IMR-90 (cell line): ENCODE measurements around the gene GNAS-AS1. TPM values are rescaled to one million over a fixed set of nuclear protein-coding genes. Genes with fewer than 3 reads are reported as not detected.

Experiments used
- ATAC-seq: fragments of 200-7000 bp; cut with Tn5 transposase; 2 replicates; pipeline ENCODE4 v1.9.1; 2020; ENCODE audit warnings: low read depth, mild to moderate bottlenecking, moderate library complexity
- BruUV-seq: library from RNA; stranded (reverse); fragments of 400-500 nt; replicated peaks from 2 replicates; lab custom pipeline; 2021; lab: Mats Ljungman, UMichigan
- CTCF ChIA-PET: fragments of 300-600 bp; formaldehyde crosslinking; extraction: SDS; loops from one replicate; lab custom pipeline; 2021; ENCODE audit warnings: antibody characterized with exemption; lab: Yijun Ruan, JAX
- POLR2A ChIA-PET: fragments of 300-600 bp; sonication (Branson Sonifier 250); formaldehyde crosslinking; loops from one replicate; lab custom pipeline; 2022; ENCODE audit warnings: antibody characterized with exemption; ENCODE audit not compliant: unreplicated experiment; lab: Charles Lee
- DNase-seq: peaks from one replicate; pipeline ENCODE4 v3.0.0; 2013
- H2AFZ ChIP-seq: replicated peaks from 2 replicates; pipeline ENCODE3; 2013; ENCODE audit warnings: low read length, mild to moderate bottlenecking; ENCODE audit not compliant: poor library complexity
- H2AK5ac ChIP-seq: 2 replicates; pipeline ENCODE4 v1.6.1; 2013; ENCODE audit warnings: low read depth, low read length, inconsistent platforms
- H2AK9ac ChIP-seq: replicated peaks from 2 replicates; pipeline ENCODE3; 2013; ENCODE audit warnings: mild to moderate bottlenecking, low read depth, low read length, moderate library complexity; ENCODE audit not compliant: poor library complexity
- H2BK120ac ChIP-seq: 2 replicates; pipeline ENCODE4 v1.6.1; 2013; ENCODE audit warnings: low read depth, low read length, inconsistent platforms
- H2BK15ac ChIP-seq: 3 replicates; pipeline ENCODE4 v1.6.1; 2013; ENCODE audit warnings: low read depth, low read length, inconsistent platforms
- H2BK20ac ChIP-seq: 2 replicates; pipeline ENCODE4 v1.6.1; 2013; ENCODE audit warnings: low read depth, mild to moderate bottlenecking, inconsistent platforms, low read length, moderate library complexity
- H2BK5ac ChIP-seq: 2 replicates; pipeline ENCODE4 v1.6.1; 2013; ENCODE audit warnings: mild to moderate bottlenecking, low read depth, low read length, inconsistent platforms; ENCODE audit not compliant: poor library complexity, severe bottlenecking
- H3K14ac ChIP-seq: replicated peaks from 2 replicates; pipeline ENCODE4 v1.6.1; 2013; ENCODE audit warnings: low read depth, low read length, inconsistent platforms
- H3K18ac ChIP-seq: 2 replicates; pipeline ENCODE4 v1.6.1; 2013; ENCODE audit warnings: low read depth, low read length, control low read depth
- H3K23ac ChIP-seq: 2 replicates; pipeline ENCODE4 v1.6.1; 2013; ENCODE audit warnings: low read depth, low read length, inconsistent platforms
- H3K27ac ChIP-seq: 2 replicates; pipeline ENCODE4 v1.5.1; 2013; ENCODE audit warnings: mild to moderate bottlenecking, control low read depth, low read length; ENCODE audit not compliant: insufficient read depth
- H3K27me3 ChIP-seq: 2 replicates; pipeline ENCODE4 v1.6.1; 2013; ENCODE audit warnings: low read length; ENCODE audit not compliant: control insufficient read depth, insufficient read depth
- H3K36me3 ChIP-seq: 2 replicates; pipeline ENCODE4 v1.6.1; 2013; ENCODE audit warnings: low read length, mixed read lengths; ENCODE audit not compliant: control insufficient read depth, insufficient read depth
- H3K4ac ChIP-seq: 2 replicates; pipeline ENCODE4 v1.6.1; 2013; ENCODE audit warnings: low read depth, low read length, inconsistent platforms
- H3K4me1 ChIP-seq: 2 replicates; pipeline ENCODE4 v1.6.1; 2013; ENCODE audit warnings: low read length, mixed read lengths; ENCODE audit not compliant: control insufficient read depth, insufficient read depth
- H3K4me2 ChIP-seq: 2 replicates; pipeline ENCODE4 v1.6.1; 2013; ENCODE audit warnings: low read depth, mild to moderate bottlenecking, control low read depth, low read length, moderate library complexity
- H3K4me3 ChIP-seq: 2 replicates; pipeline ENCODE4 v1.5.1; 2013; ENCODE audit warnings: low read depth, mild to moderate bottlenecking, control low read depth, low read length, moderate library complexity; ENCODE audit not compliant: insufficient read depth
- H3K56ac ChIP-seq: 2 replicates; pipeline ENCODE4 v1.6.1; 2013; ENCODE audit warnings: low read length, inconsistent platforms; ENCODE audit not compliant: insufficient read depth; ENCODE audit errors: extremely low read depth
- H3K79me1 ChIP-seq, 2 experiments: 2 replicates each; pipeline ENCODE4 v1.6.1; 2013; ENCODE audit warnings: low read length in 2 of 2, inconsistent platforms in 1 of 2, low read depth in 1 of 2
- H3K9ac ChIP-seq: 2 replicates; pipeline ENCODE4 v1.6.1; 2013; ENCODE audit warnings: low read depth, low read length, control low read depth
- H3K9me1 ChIP-seq: 2 replicates; pipeline ENCODE4 v1.6.1; 2013; ENCODE audit warnings: low read length, inconsistent platforms; ENCODE audit not compliant: insufficient read depth
- H3K9me3 ChIP-seq: 2 replicates; pipeline ENCODE4 v1.6.1; 2013; ENCODE audit warnings: low read length; ENCODE audit not compliant: control insufficient read depth, insufficient read depth
- H4K20me1 ChIP-seq: 2 replicates; pipeline ENCODE4 v1.6.1; 2013; ENCODE audit warnings: low read length, inconsistent platforms; ENCODE audit not compliant: insufficient read depth
- H4K5ac ChIP-seq: 2 replicates; pipeline ENCODE4 v1.6.1; 2013; ENCODE audit warnings: mild to moderate bottlenecking, low read depth, low read length, control low read depth
- H4K8ac ChIP-seq, 2 experiments: 2 replicates each; pipeline ENCODE4 v1.6.1; 2013; ENCODE audit warnings: low read depth in 2 of 2, low read length in 2 of 2, control low read depth in 1 of 2, inconsistent platforms in 1 of 2
- H4K91ac ChIP-seq: 2 replicates; pipeline ENCODE4 v1.6.1; 2013; ENCODE audit warnings: low read depth, low read length, inconsistent platforms; ENCODE audit not compliant: insufficient read depth
- BHLHE40 ChIP-seq: fragments of 150-350 bp; IDR thresholded peaks from 2 replicates; pipeline ENCODE4 v1.6.1; 2016; ENCODE audit warnings: mild to moderate bottlenecking, low read depth, low read length
- CEBPB ChIP-seq: IDR thresholded peaks from 2 replicates; pipeline ENCODE4 v1.6.1; 2012; ENCODE audit warnings: low read depth, low read length, improper control_type of control experiment
- CHD1 ChIP-seq: IDR thresholded peaks from 2 replicates; pipeline ENCODE4 v1.6.1; 2012; ENCODE audit warnings: low read depth, low read length, improper control_type of control experiment
- CTCF ChIP-seq: conservative IDR thresholded peaks from 2 replicates; pipeline ENCODE4 v1.5.1; 2012; ENCODE audit warnings: mild to moderate bottlenecking, low read depth, low read length, improper control_type of control experiment
- ELK1 ChIP-seq: fragments of 150-350 bp; IDR thresholded peaks from 2 replicates; pipeline ENCODE4 v1.6.1; 2016; ENCODE audit warnings: low read depth, mild to moderate bottlenecking, low read length, moderate library complexity, borderline replicate concordance
- FOS ChIP-seq: fragments of 150-350 bp; IDR thresholded peaks from 2 replicates; pipeline ENCODE4 v1.6.1; 2016; ENCODE audit warnings: low read depth, low read length
- MAFK ChIP-seq: IDR thresholded peaks from 2 replicates; pipeline ENCODE4 v1.6.1; 2012; ENCODE audit warnings: low read depth, low read length, improper control_type of control experiment
- MAZ ChIP-seq: IDR thresholded peaks from 2 replicates; pipeline ENCODE4 v1.6.1; 2012; ENCODE audit warnings: low read depth, mild to moderate bottlenecking, low read length, improper control_type of control experiment, moderate library complexity, borderline replicate concordance
- MXI1 ChIP-seq: IDR thresholded peaks from 2 replicates; pipeline ENCODE4 v1.6.1; 2012; ENCODE audit warnings: low read depth, mild to moderate bottlenecking, low read length, moderate library complexity, borderline replicate concordance
- NFE2L2 ChIP-seq: fragments of 150-350 bp; IDR thresholded peaks from 2 replicates; pipeline ENCODE4 v1.6.1; 2016; ENCODE audit warnings: low read depth, mild to moderate bottlenecking, low read length
- POLR2A ChIP-seq: IDR thresholded peaks from 2 replicates; pipeline ENCODE4 v1.6.1; 2012; ENCODE audit warnings: mild to moderate bottlenecking, low read depth, low read length
- RAD21 ChIP-seq: IDR thresholded peaks from 2 replicates; pipeline ENCODE4 v1.6.1; 2012; ENCODE audit warnings: low read length, improper control_type of control experiment
- RCOR1 ChIP-seq: IDR thresholded peaks from 2 replicates; pipeline ENCODE4 v1.6.1; 2012; ENCODE audit warnings: mild to moderate bottlenecking, low read length, improper control_type of control experiment; ENCODE audit not compliant: insufficient replicate concordance
- RFX5 ChIP-seq: IDR thresholded peaks from 2 replicates; pipeline ENCODE4 v1.8.0; 2012; ENCODE audit warnings: low read depth, mild to moderate bottlenecking, low read length, moderate library complexity
- SMC3 ChIP-seq: fragments of 150-350 bp; IDR thresholded peaks from 2 replicates; pipeline ENCODE4 v1.6.1; 2016; ENCODE audit warnings: low read depth, mild to moderate bottlenecking, antibody characterized with exemption, low read length, moderate library complexity
- USF2 ChIP-seq: fragments of 150-350 bp; IDR thresholded peaks from 2 replicates; pipeline ENCODE4 v1.6.1; 2017; ENCODE audit warnings: mild to moderate bottlenecking, antibody characterized with exemption, low read length, low read depth
- WGBS, 2 experiments: methylation state at CpG; one replicate each; pipeline versions ENCODE4 v1.1.5 to v1.1.7; 2013; ENCODE audit warnings: missing lambda C conversion rate in 2 of 2; ENCODE audit not compliant: insufficient read length in 1 of 2; ENCODE audit errors: extremely low coverage in 2 of 2; 5-methylcytosine and 5-hydroxymethylcytosine counted together
- dilution Hi-C: fragments of 300-500 bp; cut with HindIII; formaldehyde crosslinking; loops from one replicate; pipeline ENCODE4 v1.14.3; 2018; ENCODE audit warnings: low sequenced_read_pairs; ENCODE audit not compliant: unreplicated experiment
- in situ Hi-C: fragments of 300-500 bp; cut with MboI; formaldehyde crosslinking; loops from 3 replicates; pipeline ENCODE4 v1.14.3; 2019; ENCODE audit warnings: low sequenced_read_pairs, inconsistent platforms, mixed read lengths
- intact Hi-C: fragments of 100-400 bp; cut with micrococcal nuclease; formaldehyde crosslinking; loops from 2 replicates; pipeline ENCODE4 v1.10.0; 2022
- polyA plus RNA-seq, 3 experiments: library from polyadenylated mRNA; depleted of rRNA; stranded (reverse); fragments of >200 nt; gene quantifications; 2 replicates each; pipeline ENCODE4 v1.2.3, GENCODE V29; 2012; ENCODE audit warnings: low replicate concordance in 1 of 3
- total RNA-seq: library from RNA; depleted of rRNA; stranded (reverse); fragments of >200 nt; gene quantifications from 2 replicates; pipeline ENCODE4 v1.2.3, GENCODE V29; 2012

The GNAS-AS1 gene
- total and polyA plus RNA-seq, 2 of the 4 experiments (the other 2 are of a cell fraction), result 0.54 to 0.60 TPM

- 47% methylated on average over 8 of the region's 12 CpGs; no CpG with 5 or more reads in 1 of the 2 experiments for WGBS, 2 experiments
- H3K18ac ChIP-seq, result no peak overlapping the region
- peak overlapping the region; percentile 77 to 93; a peak in 2 of 4 replicates for H4K8ac ChIP-seq
- DNase-seq (no peak), ATAC-seq (no peak)
- H3K56ac ChIP-seq, result no peak overlapping the region
- H4K20me1 ChIP-seq, result peaks cover 5% of the 10 kb centered on the region; the same call in 1 of the 2 replicates
- peaks cover 0 to 6% of the 10 kb centered on the region in 2 experiments; a peak in 1 of 4 replicates for H3K79me1 ChIP-seq
- no peak overlapping the region for H4K91ac ChIP-seq
- H2BK20ac ChIP-seq, result no peak overlapping the region
- H3K36me3 ChIP-seq, result no peaks in the 10 kb centered on the region
- no peak overlapping the region for H2AK9ac ChIP-seq
- H3K4me1 ChIP-seq, result no peaks in the 10 kb centered on the region
- H3K9me1 ChIP-seq, result no peaks in the 10 kb centered on the region
- H3K23ac ChIP-seq, result peak overlapping the region; percentile 75
- peak overlapping the region; percentile 91 for H2AFZ ChIP-seq
- H3K9me3 ChIP-seq, result no peaks in the 10 kb centered on the region; the same call in 1 of the 2 replicates
- dilution Hi-C loops (no loop called here), intact Hi-C loops (no loop called here), in situ Hi-C loops (no loop called here)
- peak overlapping the region; percentile 89 for H4K5ac ChIP-seq
- H3K4me3 ChIP-seq, result peak overlapping the region; percentile 100
- CTCF ChIA-PET, result no interaction called here
- H3K27me3 ChIP-seq, result peaks cover 8% of the 10 kb centered on the region
- H3K4me2 ChIP-seq, result peak overlapping the region; percentile 88
- peak overlapping the region; percentile 88 for H3K9ac ChIP-seq
- H2BK120ac ChIP-seq, result no peak overlapping the region
- H2AK5ac ChIP-seq, result no peak overlapping the region
- no peak overlapping the region for H3K27ac ChIP-seq
- no peak overlapping the region for H2BK15ac ChIP-seq
- BruUV-seq, result no TSS peak
- H3K4ac ChIP-seq, result peak overlapping the region; percentile 62; the same call in 1 of the 2 replicates
- TF ChIP-seq BHLHE40 (no peak), CEBPB (no peak), MXI1 (no peak), RFX5 (no peak), ELK1 (no peak), POLR2A (no peak), CHD1 (no peak), MAZ (no peak), FOS (no peak), NFE2L2 (no peak), RCOR1 (no peak), USF2 (no peak), RAD21 (no peak), SMC3 (no peak), MAFK (no peak), CTCF (no peak)
- POLR2A ChIA-PET, result no interaction called here
- no peak overlapping the region for H3K14ac ChIP-seq
- no peak overlapping the region for H2BK5ac ChIP-seq
Observed at GRCh38 chr20:58888103-58888502, 37.4 kb upstream of the GNAS-AS1 start.
